Colonic mucosa (tissue), 4 donors: ENCODE data around the gene SERPINB10. TPM values are rescaled to one million over a fixed set of nuclear protein-coding genes. Genes with fewer than 3 reads are reported as not detected.

Experiments
- DNase-seq: peaks from one replicate; pipeline ENCODE4 v3.0.0-alpha.2; 2020
- H3K27ac ChIP-seq: fragments of 200-600 bp; one replicate; pipeline ENCODE4 v1.8.0; 2021
- H3K27me3 ChIP-seq: fragments of 200-600 bp; one replicate; pipeline ENCODE4 v1.8.0; 2021
- H3K36me3 ChIP-seq: fragments of 200-600 bp; one replicate; pipeline ENCODE4 v1.8.0; 2021
- H3K4me1 ChIP-seq: fragments of 200-600 bp; one replicate; pipeline ENCODE4 v1.8.0; 2021; ENCODE audit warnings: mild to moderate bottlenecking
- H3K4me3 ChIP-seq: fragments of 200-600 bp; one replicate; pipeline ENCODE4 v1.8.0; 2021
- H3K9ac ChIP-seq, 2 donors: one replicate each; pipeline ENCODE4 v1.7.0; 2013; ENCODE audit warnings: control low read depth in 2 of 2, low read depth in 2 of 2, low read length in 2 of 2
- H3K9me3 ChIP-seq: fragments of 200-600 bp; one replicate; pipeline ENCODE4 v1.8.0; 2021
- CTCF ChIP-seq: fragments of 200-600 bp; IDR thresholded peaks from one replicate; pipeline ENCODE4 v1.8.0; 2022; ENCODE audit warnings: antibody characterized with exemption, mild to moderate bottlenecking
- intact Hi-C: fragments of 100-400 bp; cut with DNase I; formaldehyde crosslinking; loops from one replicate; pipeline ENCODE4 v1.14.1; 2022
- total RNA-seq, 2 donors: library from RNA; stranded (reverse); fragmentation: NEBNext Ultra II Directional in 1 of 2; extraction: Animal tissue kit (Norgen Biotek cat#: 25700) in 1 of 2; gene quantifications; one replicate each; pipeline ENCODE4 v1.2.1, GENCODE V29; 2021
- donor health status: healthy.
- donor health status: DM: no; HTN: no; CAD: no.
- donor health status: DM: no; HTN: no; CAD: no.

SERPINB10 gene
- total RNA-seq, 2 donors from 2014 or later, result not detected

DNA sequence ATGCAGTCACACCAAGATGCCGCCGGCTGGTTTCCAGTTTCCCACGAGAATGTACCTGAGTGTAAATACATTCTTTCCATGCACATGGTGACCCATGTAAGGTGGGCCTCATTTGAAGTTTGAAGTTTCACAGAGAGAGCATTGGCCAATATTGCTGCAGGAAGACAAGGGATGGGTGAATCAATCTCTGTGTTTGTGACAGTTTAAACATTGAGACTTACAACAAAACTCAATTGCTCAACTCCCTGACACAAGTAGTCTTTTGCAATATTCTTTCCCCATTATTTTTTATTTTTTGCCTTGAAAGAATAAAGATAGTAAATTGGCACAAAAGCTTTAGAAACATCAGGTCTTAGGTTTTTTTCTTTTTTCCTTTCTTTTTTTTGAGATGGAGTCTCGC lies 15.2 kb upstream of the SERPINB10 start:
- intact Hi-C loops, result loop anchor here (10.0 kb wide), 1 partner anchor 102 kb away; no protein-coding TSS in a partner anchor
- H3K9me3 ChIP-seq, result no peaks in the 10 kb centered on the region
- H3K9ac ChIP-seq, result no peak overlapping the region
- no peak for TF ChIP-seq CTCF
- no peaks in the 10 kb centered on the region for H3K27me3 ChIP-seq
- H3K27ac ChIP-seq, result no peak overlapping the region
- no peaks in the 10 kb centered on the region for H3K4me1 ChIP-seq
- no peak for DNase-seq
- no peaks in the 10 kb centered on the region for H3K36me3 ChIP-seq
- H3K4me3 ChIP-seq, result no peak overlapping the region

DNA sequence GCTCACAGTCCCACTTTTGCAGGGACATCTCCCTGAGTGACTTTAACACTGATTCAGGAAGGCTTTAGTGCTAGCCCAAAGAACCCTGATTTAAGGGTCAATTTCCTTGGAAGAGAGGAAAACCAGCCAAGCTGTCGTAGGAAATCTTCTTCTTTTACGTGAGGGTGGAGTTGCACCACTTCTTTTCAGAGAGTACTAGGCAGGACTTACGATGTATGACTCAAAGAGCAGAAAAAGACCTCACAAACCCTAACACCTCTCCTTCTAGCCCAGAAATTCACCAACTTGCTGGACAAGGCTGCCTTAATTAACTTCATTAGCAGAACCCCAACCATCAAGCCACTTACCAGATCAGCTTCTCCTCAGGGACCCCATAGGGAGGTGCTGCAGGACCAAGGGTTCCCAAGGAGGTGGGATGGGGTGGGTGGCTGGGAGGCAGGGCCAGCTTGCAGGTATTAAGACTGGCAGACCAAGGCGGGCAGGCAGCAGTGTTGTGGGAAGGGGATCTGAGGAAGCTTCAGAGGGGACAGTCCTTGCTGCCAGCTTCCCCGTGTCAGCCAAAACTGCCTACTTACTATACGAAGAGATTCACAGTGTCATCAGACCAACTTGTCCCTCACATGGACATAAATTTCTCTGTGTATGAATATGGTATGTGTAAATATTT lies 13.5 kb upstream of the SERPINB10 start:
- intact Hi-C loops, result loop anchor here (10.0 kb wide), 1 partner anchor 101 kb away; no protein-coding TSS in a partner anchor
- H3K4me1 ChIP-seq, result no peaks in the 10 kb centered on the region
- no peaks in the 10 kb centered on the region for H3K36me3 ChIP-seq
- H3K9me3 ChIP-seq, result no peaks in the 10 kb centered on the region
- no peak overlapping the region for H3K4me3 ChIP-seq
- H3K9ac ChIP-seq, result no peak overlapping the region
- no peak for DNase-seq
- no peak for TF ChIP-seq CTCF
- no peaks in the 10 kb centered on the region for H3K27me3 ChIP-seq
- H3K27ac ChIP-seq, result no peak overlapping the region

DNA sequence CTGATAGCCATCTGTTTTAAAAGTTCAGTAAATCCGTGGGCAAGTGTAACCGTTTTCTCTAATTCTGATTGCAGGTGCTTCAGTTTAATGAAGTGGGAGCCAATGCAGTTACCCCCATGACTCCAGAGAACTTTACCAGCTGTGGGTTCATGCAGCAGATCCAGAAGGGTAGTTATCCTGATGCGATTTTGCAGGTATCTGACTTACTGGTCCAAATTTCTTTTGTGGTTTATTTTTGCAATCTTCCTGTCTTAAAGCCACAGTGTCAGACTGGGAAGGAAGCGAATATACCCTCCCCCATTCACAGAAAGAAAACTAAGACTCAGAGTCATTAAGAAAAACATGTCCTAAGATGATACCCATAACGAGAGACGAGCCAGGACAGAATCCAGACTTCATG lies 12.6 kb upstream of the SERPINB10 start:
- H3K36me3 ChIP-seq, result no peaks in the 10 kb centered on the region
- TF ChIP-seq CTCF, result no peak
- no peak for DNase-seq
- no peak overlapping the region for H3K4me3 ChIP-seq
- no peaks in the 10 kb centered on the region for H3K27me3 ChIP-seq
- H3K9ac ChIP-seq, result no peak overlapping the region
- H3K9me3 ChIP-seq, result no peaks in the 10 kb centered on the region
- intact Hi-C loops, result loop anchor here (10.0 kb wide), 1 partner anchor 100 kb away; no protein-coding TSS in a partner anchor
- no peak overlapping the region for H3K27ac ChIP-seq
- H3K4me1 ChIP-seq, result no peaks in the 10 kb centered on the region

DNA sequence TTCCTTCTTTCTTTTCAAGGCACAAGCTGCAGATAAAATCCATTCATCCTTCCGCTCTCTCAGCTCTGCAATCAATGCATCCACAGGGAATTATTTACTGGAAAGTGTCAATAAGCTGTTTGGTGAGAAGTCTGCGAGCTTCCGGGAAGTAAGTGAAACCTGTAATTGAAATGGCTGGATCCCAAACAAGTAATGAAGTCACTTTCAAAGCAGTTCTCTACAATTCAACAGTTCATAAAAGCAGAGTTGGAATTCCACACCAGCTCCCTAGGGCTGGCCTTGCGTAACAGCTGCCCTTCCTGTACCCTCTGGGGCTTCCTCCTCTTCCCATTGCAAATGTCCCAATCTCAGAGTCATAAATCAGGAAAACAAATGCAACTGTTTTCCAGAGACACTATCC lies 10.7 kb upstream of the SERPINB10 start:
- DNase-seq, result no peak
- H3K9ac ChIP-seq, result no peak overlapping the region
- no peaks in the 10 kb centered on the region for H3K9me3 ChIP-seq
- no peaks in the 10 kb centered on the region for H3K4me1 ChIP-seq
- intact Hi-C loops, result loop anchor here (10.0 kb wide), 1 partner anchor 98 kb away; no protein-coding TSS in a partner anchor
- no peak overlapping the region for H3K27ac ChIP-seq
- TF ChIP-seq CTCF, result no peak
- no peaks in the 10 kb centered on the region for H3K27me3 ChIP-seq
- H3K36me3 ChIP-seq, result no peaks in the 10 kb centered on the region
- no peak overlapping the region for H3K4me3 ChIP-seq

- Histone ChIP-seq H3K4me1 (no peaks in the 10 kb centered on the region), H3K9me3 (no peaks in the 10 kb centered on the region), H3K4me3 (no peak overlapping the region), H3K27me3 (no peaks in the 10 kb centered on the region), H3K36me3 (no peaks in the 10 kb centered on the region), H3K27ac (no peak overlapping the region), H3K9ac (no peak overlapping the region)
- intact Hi-C loops, result loop anchor here (10.0 kb wide), 1 partner anchor 96 kb away; no protein-coding TSS in a partner anchor
- TF ChIP-seq CTCF, result no peak
- no peak for DNase-seq
Observed at GRCh38 chr18:63899206-63899605, 8.6 kb upstream of the SERPINB10 start.
